SU-DHL-6 (cell line): ENCODE measurements around the gene PTPRG.

Experiments
- H2AFZ ChIP-seq: fragments of 200-600 bp; sonication (generic); 2 replicates; pipeline ENCODE4 v1.6.1; 2014; ENCODE audit warnings: low read depth, mild to moderate bottlenecking, moderate library complexity, mixed read lengths, antibody characterized with exemption, low read length; ENCODE audit not compliant: severe bottlenecking
- H3F3A ChIP-seq: fragments of 200-600 bp; shearing (Covaris generic); 2 replicates; pipeline ENCODE4 v1.6.0; 2016; ENCODE audit warnings: antibody characterized with exemption, mild to moderate bottlenecking; ENCODE audit not compliant: insufficient read depth
- H3K27ac ChIP-seq: fragments of 200-600 bp; sonication (generic); 2 replicates; pipeline ENCODE4 v1.5.1; 2016; ENCODE audit warnings: low read depth, mild to moderate bottlenecking, low read length, moderate library complexity, mixed read lengths
- H3K27me3 ChIP-seq: fragments of 200-600 bp; sonication (generic), shearing (Covaris generic); 2 replicates; pipeline ENCODE4 v1.6.0; 2014; ENCODE audit warnings: mild to moderate bottlenecking, low read length
- H3K36me3 ChIP-seq: fragments of 200-600 bp; sonication (generic); 2 replicates; pipeline ENCODE4 v1.6.1; 2014; ENCODE audit warnings: mild to moderate bottlenecking, low read length, mixed read lengths
- H3K4me2 ChIP-seq: fragments of 300-600, 200-600 bp; shearing (Covaris generic), sonication (generic); 2 replicates; pipeline ENCODE4 v1.6.0; 2014; ENCODE audit warnings: low read length, low read depth, mild to moderate bottlenecking; ENCODE audit not compliant: poor library complexity, severe bottlenecking
- H3K4me3 ChIP-seq: fragments of 200-600 bp; sonication (generic); 2 replicates; pipeline ENCODE4 v1.5.1; 2014; ENCODE audit warnings: antibody characterized with exemption, low read length, mild to moderate bottlenecking, mixed read lengths; ENCODE audit not compliant: insufficient read depth, poor library complexity, severe bottlenecking
- H3K79me2 ChIP-seq: fragments of 200-600 bp; sonication (generic); 2 replicates; pipeline ENCODE4 v1.6.1; 2014; ENCODE audit warnings: mild to moderate bottlenecking, low read length, moderate library complexity; ENCODE audit not compliant: insufficient read depth
- H3K9ac ChIP-seq: fragments of 200-600 bp; sonication (generic); 2 replicates; pipeline ENCODE4 v1.7.0; 2014; ENCODE audit warnings: mild to moderate bottlenecking, low read length
- H3K9me2 ChIP-seq: fragments of 200-600 bp; sonication (generic); replicated peaks from 2 replicates; pipeline ENCODE4 v1.6.1; 2014; ENCODE audit warnings: low read length; ENCODE audit not compliant: insufficient read depth
- H3K9me3 ChIP-seq: fragments of 200-600 bp; sonication (generic); 2 replicates; pipeline ENCODE4 v1.6.1; 2014; ENCODE audit warnings: low read length, mixed read lengths; ENCODE audit not compliant: insufficient read depth
- H4K20me1 ChIP-seq: fragments of 200-600 bp; sonication (generic); 2 replicates; pipeline ENCODE4 v1.6.1; 2014; ENCODE audit warnings: low read depth, mild to moderate bottlenecking, antibody characterized with exemption, low read length, moderate library complexity, mixed read lengths
- EZH2phosphoT487 ChIP-seq: fragments of 200-600 bp; sonication (generic), shearing (Covaris generic); conservative IDR thresholded peaks from 2 replicates; pipeline ENCODE4 v1.6.1; 2018; ENCODE audit warnings: mild to moderate bottlenecking, antibody characterized with exemption, low read length, moderate library complexity, mixed read lengths
- TF ChIP-seq, protein P1 (sequence below): fragments of 200-600 bp; sonication (generic); IDR thresholded peaks from one replicate; pipeline ENCODE4 v1.5.1; 2017; ENCODE audit warnings: antibody characterized with exemption, mild to moderate bottlenecking, low read length, moderate library complexity; ENCODE audit not compliant: insufficient read depth, poor library complexity, severe bottlenecking

Gene PTPRG

DNA sequence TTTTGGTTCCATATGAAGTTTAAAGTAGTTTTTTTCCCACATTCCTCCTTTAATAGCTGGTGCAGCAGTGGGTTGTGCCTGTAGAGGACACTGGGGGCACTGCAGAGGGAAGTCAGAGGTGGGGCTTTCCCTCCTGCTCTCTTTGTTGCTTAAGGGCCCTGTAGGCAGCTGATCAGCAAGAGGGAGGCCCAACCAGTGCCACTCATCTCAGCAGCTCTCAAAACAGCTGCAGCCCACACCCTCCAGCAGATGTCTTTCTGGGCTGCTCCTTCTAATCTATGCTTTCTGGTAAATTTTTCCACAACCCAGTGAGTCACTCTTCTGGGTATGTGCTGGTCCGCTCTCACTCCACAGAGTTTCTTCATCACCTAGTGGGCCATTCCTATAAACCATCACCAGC is 548.2 kb downstream of the PTPRG start:
- no peak overlapping the region for H3K4me3 ChIP-seq
- H3F3A ChIP-seq = no peaks in the 10 kb centered on the region
- no peaks in the 10 kb centered on the region for H3K9me3 ChIP-seq
- H3K27ac ChIP-seq = no peak overlapping the region
- no peaks in the 10 kb centered on the region for H3K79me2 ChIP-seq
- H3K4me2 ChIP-seq = no peak overlapping the region
- no peaks in the 10 kb centered on the region for H3K27me3 ChIP-seq
- H3K36me3 ChIP-seq = no peaks in the 10 kb centered on the region
- no peak overlapping the region for H2AFZ ChIP-seq
- H3K9me2 ChIP-seq = no peaks in the 10 kb centered on the region
- TF ChIP-seq, protein P1, sequence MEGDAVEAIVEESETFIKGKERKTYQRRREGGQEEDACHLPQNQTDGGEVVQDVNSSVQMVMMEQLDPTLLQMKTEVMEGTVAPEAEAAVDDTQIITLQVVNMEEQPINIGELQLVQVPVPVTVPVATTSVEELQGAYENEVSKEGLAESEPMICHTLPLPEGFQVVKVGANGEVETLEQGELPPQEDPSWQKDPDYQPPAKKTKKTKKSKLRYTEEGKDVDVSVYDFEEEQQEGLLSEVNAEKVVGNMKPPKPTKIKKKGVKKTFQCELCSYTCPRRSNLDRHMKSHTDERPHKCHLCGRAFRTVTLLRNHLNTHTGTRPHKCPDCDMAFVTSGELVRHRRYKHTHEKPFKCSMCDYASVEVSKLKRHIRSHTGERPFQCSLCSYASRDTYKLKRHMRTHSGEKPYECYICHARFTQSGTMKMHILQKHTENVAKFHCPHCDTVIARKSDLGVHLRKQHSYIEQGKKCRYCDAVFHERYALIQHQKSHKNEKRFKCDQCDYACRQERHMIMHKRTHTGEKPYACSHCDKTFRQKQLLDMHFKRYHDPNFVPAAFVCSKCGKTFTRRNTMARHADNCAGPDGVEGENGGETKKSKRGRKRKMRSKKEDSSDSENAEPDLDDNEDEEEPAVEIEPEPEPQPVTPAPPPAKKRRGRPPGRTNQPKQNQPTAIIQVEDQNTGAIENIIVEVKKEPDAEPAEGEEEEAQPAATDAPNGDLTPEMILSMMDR = no peak
- no peak for TF ChIP-seq EZH2phosphoT487
- H3K9ac ChIP-seq = no peak overlapping the region
- H4K20me1 ChIP-seq = no peaks in the 10 kb centered on the region

DNA sequence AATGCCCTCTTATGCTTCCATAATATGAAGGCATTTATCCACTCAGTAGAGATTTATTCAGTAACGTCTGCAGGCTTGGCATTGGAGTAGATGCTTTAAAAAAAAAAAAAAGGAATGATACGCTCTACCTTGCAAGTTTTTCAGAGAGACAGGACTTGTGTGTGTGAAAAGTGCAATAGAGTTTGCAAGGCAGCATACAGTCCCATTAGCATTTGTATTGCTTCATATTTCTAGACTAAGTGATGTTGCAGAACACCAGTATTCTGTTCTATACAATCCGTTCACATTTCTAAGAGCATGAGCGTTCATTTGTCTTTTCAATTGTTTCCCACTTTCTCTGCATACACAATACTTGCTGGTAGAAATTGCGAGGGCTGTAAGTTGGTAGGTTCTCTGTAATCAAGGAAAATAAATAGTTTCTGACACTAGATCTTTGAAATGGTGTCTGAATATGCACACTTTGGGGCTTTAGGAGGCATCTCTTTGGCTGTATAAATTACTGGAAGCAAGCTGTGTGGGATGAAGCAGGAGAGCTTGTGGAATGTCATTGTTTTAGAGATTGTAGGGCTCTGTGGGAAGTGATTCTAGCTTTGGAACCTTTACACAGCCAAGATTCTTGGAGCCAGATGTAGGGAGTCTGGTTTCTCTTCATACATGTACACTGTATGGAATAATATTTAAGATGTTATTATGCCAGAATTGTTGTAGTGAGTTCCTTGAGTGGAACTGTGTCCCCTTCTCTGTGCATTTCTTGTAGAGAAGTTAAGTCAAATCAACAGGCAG is 549.3 kb downstream of the PTPRG start:
- no peak overlapping the region for H3K4me3 ChIP-seq
- H4K20me1 ChIP-seq = no peaks in the 10 kb centered on the region
- TF ChIP-seq, protein P1 = no peak
- TF ChIP-seq EZH2phosphoT487 = no peak
- no peaks in the 10 kb centered on the region for H3K27me3 ChIP-seq
- no peak overlapping the region for H3K9ac ChIP-seq
- H3K4me2 ChIP-seq = no peak overlapping the region
- H3K36me3 ChIP-seq = no peaks in the 10 kb centered on the region
- H2AFZ ChIP-seq = no peak overlapping the region
- H3K27ac ChIP-seq = no peak overlapping the region
- H3F3A ChIP-seq = no peaks in the 10 kb centered on the region
- no peaks in the 10 kb centered on the region for H3K9me3 ChIP-seq
- H3K79me2 ChIP-seq = no peaks in the 10 kb centered on the region
- no peaks in the 10 kb centered on the region for H3K9me2 ChIP-seq

DNA sequence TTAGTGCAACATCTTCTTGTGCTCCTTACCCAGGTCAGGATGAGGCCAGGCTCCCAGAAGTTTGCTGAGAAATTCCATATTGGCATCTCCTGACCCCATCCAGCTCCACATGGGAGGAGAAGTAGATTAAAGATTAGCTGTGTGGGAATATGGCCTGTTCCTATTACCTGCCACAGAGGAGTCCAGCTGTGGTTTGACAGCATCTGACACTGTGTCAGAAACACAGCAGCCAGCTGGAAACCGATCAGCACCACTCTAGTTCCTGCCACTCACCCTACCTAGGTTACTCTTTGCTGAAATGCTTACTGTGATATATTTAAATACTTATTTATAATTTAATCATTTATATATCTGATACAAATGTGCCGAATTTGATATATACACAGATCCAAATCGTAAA is 551.7 kb downstream of the PTPRG start:
- Histone ChIP-seq H3K36me3 (no peaks in the 10 kb centered on the region), H3K27ac (no peak overlapping the region), H3K27me3 (no peaks in the 10 kb centered on the region), H2AFZ (no peak overlapping the region), H3K9me2 (no peaks in the 10 kb centered on the region), H3K79me2 (no peaks in the 10 kb centered on the region), H4K20me1 (no peaks in the 10 kb centered on the region), H3K4me2 (no peak overlapping the region), H3F3A (no peaks in the 10 kb centered on the region), H3K4me3 (no peak overlapping the region), H3K9ac (no peak overlapping the region), H3K9me3 (no peaks in the 10 kb centered on the region)
- no peak for TF ChIP-seq EZH2phosphoT487
- TF ChIP-seq, protein P1 = no peak
